Hepatocyte (in vitro differentiated cells): ENCODE data around the gene DCAF8. TPM values are rescaled to one million over a fixed set of nuclear protein-coding genes. Genes with fewer than 3 reads are reported as not detected.

Experiments used
- DNase-seq: peaks from one replicate; pipeline ENCODE4 v3.0.0-alpha.2; 2016; ENCODE audit warnings: low spot score
- H2AFZ ChIP-seq: fragments of 200-600 bp; sonication (generic); 2 replicates; pipeline ENCODE4 v1.6.0; 2016; ENCODE audit warnings: antibody characterized with exemption, mild to moderate bottlenecking
- H3K27ac ChIP-seq: fragments of 200-600 bp; sonication (generic); 2 replicates; pipeline ENCODE4 v1.5.1; 2016; ENCODE audit warnings: mild to moderate bottlenecking
- H3K27me3 ChIP-seq: fragments of 200-600 bp; sonication (generic); 2 replicates; pipeline ENCODE4 v1.6.1; 2016
- H3K36me3 ChIP-seq: fragments of 200-600 bp; sonication (generic); replicated peaks from 2 replicates; pipeline ENCODE4 v1.5.1; 2016; ENCODE audit warnings: low read depth; ENCODE audit not compliant: insufficient read depth
- H3K4me1 ChIP-seq: fragments of 200-600 bp; sonication (generic); 2 replicates; pipeline ENCODE4 v1.5.1; 2016; ENCODE audit warnings: mild to moderate bottlenecking, moderate library complexity; ENCODE audit not compliant: insufficient read depth
- H3K4me2 ChIP-seq: fragments of 200-600 bp; sonication (generic); 2 replicates; pipeline ENCODE4 v1.6.0; 2016
- H3K4me3 ChIP-seq: fragments of 200-600 bp; sonication (generic); 2 replicates; pipeline ENCODE4 v1.5.1; 2016; ENCODE audit warnings: mild to moderate bottlenecking
- H3K79me2 ChIP-seq: fragments of 200-600 bp; sonication (generic); 2 replicates; pipeline ENCODE4 v1.6.0; 2017; ENCODE audit warnings: mild to moderate bottlenecking
- H3K9me2 ChIP-seq: fragments of 200-600 bp; sonication (generic); replicated peaks from 2 replicates; pipeline ENCODE4 v1.6.0; 2017; ENCODE audit warnings: mild to moderate bottlenecking; ENCODE audit not compliant: insufficient read depth
- H3K9me3 ChIP-seq: fragments of 200-600 bp; sonication (generic); 2 replicates; pipeline ENCODE4 v1.5.1; 2016; ENCODE audit warnings: low read depth, mild to moderate bottlenecking
- H4K20me1 ChIP-seq: fragments of 200-600 bp; sonication (generic); 2 replicates; pipeline ENCODE4 v1.6.0; 2016; ENCODE audit warnings: mild to moderate bottlenecking; ENCODE audit not compliant: insufficient read depth, poor library complexity, severe bottlenecking
- EZH2 ChIP-seq: fragments of 200-600 bp; sonication (generic); IDR thresholded peaks from 2 replicates; pipeline ENCODE4 v1.6.1; 2016; ENCODE audit warnings: antibody characterized with exemption, mild to moderate bottlenecking, borderline replicate concordance
- EZH2phosphoT487 ChIP-seq: fragments of 200-600 bp; sonication (generic); IDR thresholded peaks from one replicate; pipeline ENCODE4 v1.6.1; 2018; ENCODE audit warnings: antibody characterized with exemption, mild to moderate bottlenecking, low read depth, moderate library complexity; ENCODE audit not compliant: unreplicated experiment, severe bottlenecking
- WGBS: methylation state at CpG from one replicate; pipeline ENCODE4 v1.1.6; 2016; ENCODE audit warnings: low lambda C conversion rate; ENCODE audit errors: missing lambda C conversion rate; 5-methylcytosine and 5-hydroxymethylcytosine counted together
- polyA plus RNA-seq: library from polyadenylated mRNA; unstranded; fragments of >200 nt; fragmentation: Nextera tagmentation; extraction: Ambion mirVana; gene quantifications from 2 replicates; pipeline ENCODE4 v1.2.1, GENCODE V29; 2016
- total RNA-seq: library from RNA; depleted of rRNA; stranded (reverse); fragments of >200 nt; gene quantifications from 2 replicates; pipeline ENCODE4 v1.2.3, GENCODE V29; 2014
- TF ChIP-seq, protein P1 (sequence below): fragments of 200-600 bp; sonication (generic); IDR thresholded peaks from 2 replicates; pipeline ENCODE4 v1.5.1; 2016; ENCODE audit warnings: antibody characterized with exemption, mild to moderate bottlenecking; ENCODE audit not compliant: poor library complexity

DCAF8 gene
- total and polyA plus RNA-seq, 2 experiments from 2014 or later: 95.1 to 110 TPM

GRCh38 chr1:160207771-160208556, 54.4 kb downstream of the DCAF8 start:
- 66% methylated on average over 9 of the region's 9 CpGs for WGBS
- no peak for DNase-seq
- peaks cover 8% of the 10 kb centered on the region for H4K20me1 ChIP-seq
- no peaks in the 10 kb centered on the region for H3K36me3 ChIP-seq
- no peaks in the 10 kb centered on the region for H3K9me3 ChIP-seq
- H3K9me2 ChIP-seq: no peaks in the 10 kb centered on the region
- no peak overlapping the region for H2AFZ ChIP-seq
- TF ChIP-seq, protein P1, sequence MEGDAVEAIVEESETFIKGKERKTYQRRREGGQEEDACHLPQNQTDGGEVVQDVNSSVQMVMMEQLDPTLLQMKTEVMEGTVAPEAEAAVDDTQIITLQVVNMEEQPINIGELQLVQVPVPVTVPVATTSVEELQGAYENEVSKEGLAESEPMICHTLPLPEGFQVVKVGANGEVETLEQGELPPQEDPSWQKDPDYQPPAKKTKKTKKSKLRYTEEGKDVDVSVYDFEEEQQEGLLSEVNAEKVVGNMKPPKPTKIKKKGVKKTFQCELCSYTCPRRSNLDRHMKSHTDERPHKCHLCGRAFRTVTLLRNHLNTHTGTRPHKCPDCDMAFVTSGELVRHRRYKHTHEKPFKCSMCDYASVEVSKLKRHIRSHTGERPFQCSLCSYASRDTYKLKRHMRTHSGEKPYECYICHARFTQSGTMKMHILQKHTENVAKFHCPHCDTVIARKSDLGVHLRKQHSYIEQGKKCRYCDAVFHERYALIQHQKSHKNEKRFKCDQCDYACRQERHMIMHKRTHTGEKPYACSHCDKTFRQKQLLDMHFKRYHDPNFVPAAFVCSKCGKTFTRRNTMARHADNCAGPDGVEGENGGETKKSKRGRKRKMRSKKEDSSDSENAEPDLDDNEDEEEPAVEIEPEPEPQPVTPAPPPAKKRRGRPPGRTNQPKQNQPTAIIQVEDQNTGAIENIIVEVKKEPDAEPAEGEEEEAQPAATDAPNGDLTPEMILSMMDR: no peak
- TF ChIP-seq EZH2: no peak
- no peak for TF ChIP-seq EZH2phosphoT487
- H3K4me2 ChIP-seq: no peak overlapping the region
- no peak overlapping the region for H3K4me3 ChIP-seq
- H3K79me2 ChIP-seq: peaks cover 17% of the 10 kb centered on the region
- no peaks in the 10 kb centered on the region for H3K27me3 ChIP-seq
- peaks cover 21% of the 10 kb centered on the region for H3K4me1 ChIP-seq
- no peak overlapping the region for H3K27ac ChIP-seq

GRCh38 chr1:160207118-160207650, 55.2 kb downstream of the DCAF8 start:
- Histone ChIP-seq H3K36me3 (no peaks in the 10 kb centered on the region), H3K79me2 (peaks cover 17% of the 10 kb centered on the region), H3K4me2 (peak overlapping the region; percentile 94), H4K20me1 (peaks cover 8% of the 10 kb centered on the region), H3K4me3 (no peak overlapping the region), H3K4me1 (peaks cover 21% of the 10 kb centered on the region), H3K27me3 (no peaks in the 10 kb centered on the region), H3K9me2 (no peaks in the 10 kb centered on the region), H2AFZ (no peak overlapping the region), H3K27ac (peak overlapping the region; percentile 94), H3K9me3 (no peaks in the 10 kb centered on the region)
- TF ChIP-seq EZH2phosphoT487 (no peak), EZH2 (no peak)
- TF ChIP-seq, protein P1: no peak
- 90% methylated on average over 4 of the region's 4 CpGs for WGBS
- no peak for DNase-seq

DNA sequence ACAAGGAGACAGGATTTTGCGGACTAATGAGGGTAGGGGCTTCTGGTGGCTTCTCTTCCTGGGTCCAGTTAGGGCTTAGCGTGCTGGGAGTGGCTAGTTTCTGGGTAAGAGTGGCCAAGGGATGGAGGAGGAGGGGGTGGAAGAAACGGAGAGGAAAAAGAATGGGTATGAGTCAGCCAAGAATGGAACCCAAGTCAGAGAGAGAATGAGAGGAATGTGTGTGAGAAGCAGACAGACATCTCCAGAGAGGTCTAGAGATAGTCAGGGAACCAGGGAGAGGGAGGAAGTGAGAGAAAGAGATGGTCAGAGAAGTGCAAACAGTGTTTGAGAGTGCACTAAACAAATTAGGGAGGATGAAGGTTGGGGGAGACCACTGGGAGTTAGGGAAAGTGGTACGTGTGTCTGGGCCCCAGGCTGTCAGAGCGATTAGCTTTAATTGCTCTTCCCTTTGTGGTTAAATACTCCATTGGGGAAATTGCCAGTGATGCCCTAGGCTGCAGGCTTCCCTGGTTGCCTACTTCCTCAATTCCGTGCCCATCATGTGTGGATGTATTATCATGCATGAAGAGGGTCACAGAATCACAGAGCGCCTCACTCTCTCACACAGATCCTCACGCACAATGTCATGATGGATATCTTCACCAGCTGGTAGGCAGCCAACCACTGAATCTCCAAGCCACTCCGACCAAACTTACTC, 55.8 kb downstream of the DCAF8 start:
- Histone ChIP-seq H3K4me3 (peak overlapping the region; percentile 97), H3K4me1 (peaks cover 21% of the 10 kb centered on the region), H3K36me3 (no peaks in the 10 kb centered on the region), H4K20me1 (peaks cover 8% of the 10 kb centered on the region), H3K27ac (peak overlapping the region; percentile 94), H3K79me2 (peaks cover 17% of the 10 kb centered on the region), H2AFZ (no peak overlapping the region), H3K9me2 (no peaks in the 10 kb centered on the region), H3K27me3 (no peaks in the 10 kb centered on the region), H3K4me2 (peak overlapping the region; percentile 94), H3K9me3 (no peaks in the 10 kb centered on the region)
- WGBS: 55% methylated on average over 9 of the region's 9 CpGs
- peak; percentile 44 for DNase-seq
- TF ChIP-seq, protein P1: no peak
- TF ChIP-seq EZH2phosphoT487: no peak
- no peak for TF ChIP-seq EZH2
